ENCODE data around the gene DESI2. TPM values are rescaled to one million over a fixed set of nuclear protein-coding genes. Genes with fewer than 3 reads are reported as not detected.

DESI2 gene
- total RNA-seq, 3 donors from 2014 or later: 27.5 to 36.3 (median 31.1) TPM

DNA sequence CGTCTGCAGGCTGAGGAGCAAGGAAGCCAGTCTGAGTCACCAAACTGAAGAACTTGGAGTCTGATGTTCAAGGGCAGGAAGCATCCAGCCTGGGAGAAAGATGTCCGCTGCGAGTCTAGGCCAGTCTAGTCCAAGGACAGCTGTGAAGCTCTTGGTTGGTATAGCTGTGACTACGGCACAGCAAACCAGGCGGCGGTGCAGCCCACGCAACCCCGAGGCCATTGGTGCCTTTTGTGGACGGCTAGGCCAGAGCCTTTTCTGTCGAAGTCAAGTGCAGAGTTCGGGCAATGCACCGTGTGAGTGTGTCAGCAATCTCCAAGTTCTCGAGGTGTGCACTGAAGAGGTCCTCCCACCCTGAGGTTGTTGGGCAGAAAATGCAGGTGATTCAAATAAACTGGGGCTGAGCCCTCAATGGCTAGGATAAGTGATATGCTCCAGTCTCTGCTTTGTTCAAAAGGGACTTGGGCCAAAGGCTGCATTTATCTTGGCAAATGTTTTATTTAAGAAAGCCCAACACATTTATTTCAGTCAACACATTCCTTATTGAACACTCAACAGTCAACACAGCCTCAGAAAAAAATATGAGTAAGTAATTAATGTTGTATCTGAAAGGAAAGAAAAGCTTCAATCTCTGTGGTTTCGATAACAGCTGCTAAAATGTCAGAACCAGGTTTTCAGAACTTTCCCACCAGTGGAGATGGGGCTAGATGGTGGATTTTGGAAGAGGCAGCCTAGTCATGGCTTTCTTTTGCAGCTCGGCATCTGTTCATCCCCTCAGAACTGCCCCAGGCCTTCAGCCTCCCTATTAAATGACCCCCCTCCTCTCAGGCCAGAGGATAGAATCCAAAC lies 104.4 kb downstream of the DESI2 start:
- TF ChIP-seq, protein P1, sequence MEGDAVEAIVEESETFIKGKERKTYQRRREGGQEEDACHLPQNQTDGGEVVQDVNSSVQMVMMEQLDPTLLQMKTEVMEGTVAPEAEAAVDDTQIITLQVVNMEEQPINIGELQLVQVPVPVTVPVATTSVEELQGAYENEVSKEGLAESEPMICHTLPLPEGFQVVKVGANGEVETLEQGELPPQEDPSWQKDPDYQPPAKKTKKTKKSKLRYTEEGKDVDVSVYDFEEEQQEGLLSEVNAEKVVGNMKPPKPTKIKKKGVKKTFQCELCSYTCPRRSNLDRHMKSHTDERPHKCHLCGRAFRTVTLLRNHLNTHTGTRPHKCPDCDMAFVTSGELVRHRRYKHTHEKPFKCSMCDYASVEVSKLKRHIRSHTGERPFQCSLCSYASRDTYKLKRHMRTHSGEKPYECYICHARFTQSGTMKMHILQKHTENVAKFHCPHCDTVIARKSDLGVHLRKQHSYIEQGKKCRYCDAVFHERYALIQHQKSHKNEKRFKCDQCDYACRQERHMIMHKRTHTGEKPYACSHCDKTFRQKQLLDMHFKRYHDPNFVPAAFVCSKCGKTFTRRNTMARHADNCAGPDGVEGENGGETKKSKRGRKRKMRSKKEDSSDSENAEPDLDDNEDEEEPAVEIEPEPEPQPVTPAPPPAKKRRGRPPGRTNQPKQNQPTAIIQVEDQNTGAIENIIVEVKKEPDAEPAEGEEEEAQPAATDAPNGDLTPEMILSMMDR (IDR thresholded peaks at IDR 0.05): no peak
- no peak for TF ChIP-seq POLR2A (IDR thresholded peaks at IDR 0.05)
- intact Hi-C loops (cut with DNase I; ENCODE audit: low total_unique reads): no loop called here
- Histone ChIP-seq H3K4me3 (no peak overlapping the region), H3K27ac (no peak overlapping the region), H3K9me3 (no peaks in the 10 kb centered on the region), H3K27me3 (no peaks in the 10 kb centered on the region), H3K36me3 (no peaks in the 10 kb centered on the region), H3K4me1 (no peaks in the 10 kb centered on the region)
- no peak for DNase-seq (ENCODE audit: low spot score in 2 of 2)

Other genes with a start within 250 kb of the DESI2 start
- 10 to 100 TPM; 26.9 to 66.6 (median 52.8) TPM for gene ADSS2, start 201.2 kb upstream of the DESI2 start, total RNA-seq
- gene CATSPERE, start 191.9 kb upstream of the DESI2 start, total RNA-seq: 1 to 10 TPM; 1.3 to 3.2 (median 2.0) TPM
- gene COX20, start 182.5 kb downstream of the DESI2 start, total RNA-seq: 10 to 100 TPM; 31.4 to 42.6 (median 35.7) TPM
- gene HNRNPU, start 211.4 kb downstream of the DESI2 start, total RNA-seq: 100 to 1,000 TPM; 381 to 500 (median 416) TPM

Data from breast epithelium (tissue), 4 donors.